HG02840 (cell line): ENCODE data around the gene WDFY4.

Experiments used
- ATAC-seq: cut with Tn5 transposase; IDR thresholded peaks from one replicate; pipeline ENCODE4 v1.9.1; 2021; ENCODE audit warnings: mild to moderate bottlenecking, moderate library complexity, moderate number of reproducible peaks; ENCODE audit not compliant: unreplicated experiment, low FRiP score

WDFY4 gene

GRCh38 chr10:48895803-48896195 is 211.1 kb downstream of the WDFY4 start:
- no peak for ATAC-seq

GRCh38 chr10:48896756-48897440 is 212.2 kb downstream of the WDFY4 start:
- ATAC-seq, result no peak

GRCh38 chr10:48897441-48897790 is 212.7 kb downstream of the WDFY4 start:
- ATAC-seq, result no peak

- ATAC-seq, result no peak
These were observed 213.8 kb downstream of the WDFY4 start for GRCh38 chr10:48898426-48898825.

GRCh38 chr10:48899781-48900180 is 215.1 kb downstream of the WDFY4 start:
- ATAC-seq, result no peak

GRCh38 chr10:48900371-48900801 is 215.7 kb downstream of the WDFY4 start:
- ATAC-seq, result no peak

- ATAC-seq, result no peak
These were observed 216.6 kb downstream of the WDFY4 start for GRCh38 chr10:48901319-48901718.

GRCh38 chr10:48902096-48902495 is 217.4 kb downstream of the WDFY4 start:
- no peak for ATAC-seq

GRCh38 chr10:48903151-48903550 is 218.5 kb downstream of the WDFY4 start:
- no peak for ATAC-seq

GRCh38 chr10:48904861-48905260 is 220.2 kb downstream of the WDFY4 start:
- ATAC-seq, result no peak

- no peak for ATAC-seq
These were observed 220.6 kb downstream of the WDFY4 start for GRCh38 chr10:48905311-48905710.

GRCh38 chr10:48906841-48907240 is 222.2 kb downstream of the WDFY4 start:
- ATAC-seq, result no peak

- ATAC-seq, result no peak
These were observed 223.1 kb downstream of the WDFY4 start for GRCh38 chr10:48907730-48908129.

- no peak for ATAC-seq
These were observed 225.9 kb downstream of the WDFY4 start for GRCh38 chr10:48910548-48910947.

- no peak for ATAC-seq
These were observed 229.0 kb downstream of the WDFY4 start for GRCh38 chr10:48913674-48914073.

GRCh38 chr10:48923748-48924147 is 239.1 kb downstream of the WDFY4 start:
- no peak for ATAC-seq

GRCh38 chr10:48924988-48925387 is 240.3 kb downstream of the WDFY4 start:
- ATAC-seq, result no peak

GRCh38 chr10:48926255-48926654 is 241.6 kb downstream of the WDFY4 start:
- no peak for ATAC-seq

GRCh38 chr10:48926764-48927540 is 242.3 kb downstream of the WDFY4 start:
- ATAC-seq, result no peak

GRCh38 chr10:48929413-48929990 is 244.8 kb downstream of the WDFY4 start:
- no peak for ATAC-seq

GRCh38 chr10:48931188-48931587 is 246.5 kb downstream of the WDFY4 start:
- ATAC-seq, result no peak
